GM12872 (cell line): ENCODE data around the gene SWT1.

Source experiments
- TF ChIP-seq, protein P1 (sequence below): IDR thresholded peaks from 3 replicates; pipeline ENCODE4 v1.5.1; 2011; ENCODE audit warnings: low read depth, mild to moderate bottlenecking, low read length, moderate library complexity; ENCODE audit not compliant: insufficient read depth

Gene SWT1

DNA sequence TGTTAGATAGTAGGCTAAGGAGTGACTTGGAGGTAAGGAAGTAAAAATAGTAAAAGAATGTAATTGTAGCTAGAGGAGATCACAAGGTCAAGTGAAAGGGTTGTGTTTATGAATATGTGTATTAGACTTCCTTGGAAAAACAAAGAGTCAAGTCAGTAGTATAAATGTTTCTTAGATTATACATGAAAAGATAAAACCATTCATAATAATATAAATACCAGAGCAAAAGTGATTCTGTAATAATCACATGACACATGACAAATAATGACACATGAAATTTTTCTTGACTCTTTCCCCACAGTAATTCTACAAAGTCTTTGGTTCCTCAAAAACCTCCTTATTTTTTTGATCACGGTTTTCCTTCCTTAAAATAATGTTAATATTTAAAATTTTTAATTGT lies 103.6 kb downstream of the SWT1 start:
- TF ChIP-seq, protein P1, sequence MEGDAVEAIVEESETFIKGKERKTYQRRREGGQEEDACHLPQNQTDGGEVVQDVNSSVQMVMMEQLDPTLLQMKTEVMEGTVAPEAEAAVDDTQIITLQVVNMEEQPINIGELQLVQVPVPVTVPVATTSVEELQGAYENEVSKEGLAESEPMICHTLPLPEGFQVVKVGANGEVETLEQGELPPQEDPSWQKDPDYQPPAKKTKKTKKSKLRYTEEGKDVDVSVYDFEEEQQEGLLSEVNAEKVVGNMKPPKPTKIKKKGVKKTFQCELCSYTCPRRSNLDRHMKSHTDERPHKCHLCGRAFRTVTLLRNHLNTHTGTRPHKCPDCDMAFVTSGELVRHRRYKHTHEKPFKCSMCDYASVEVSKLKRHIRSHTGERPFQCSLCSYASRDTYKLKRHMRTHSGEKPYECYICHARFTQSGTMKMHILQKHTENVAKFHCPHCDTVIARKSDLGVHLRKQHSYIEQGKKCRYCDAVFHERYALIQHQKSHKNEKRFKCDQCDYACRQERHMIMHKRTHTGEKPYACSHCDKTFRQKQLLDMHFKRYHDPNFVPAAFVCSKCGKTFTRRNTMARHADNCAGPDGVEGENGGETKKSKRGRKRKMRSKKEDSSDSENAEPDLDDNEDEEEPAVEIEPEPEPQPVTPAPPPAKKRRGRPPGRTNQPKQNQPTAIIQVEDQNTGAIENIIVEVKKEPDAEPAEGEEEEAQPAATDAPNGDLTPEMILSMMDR = no peak

- TF ChIP-seq, protein P1 = no peak
These were observed 105.2 kb downstream of the SWT1 start for GRCh38 chr1:185262151-185262550.

DNA sequence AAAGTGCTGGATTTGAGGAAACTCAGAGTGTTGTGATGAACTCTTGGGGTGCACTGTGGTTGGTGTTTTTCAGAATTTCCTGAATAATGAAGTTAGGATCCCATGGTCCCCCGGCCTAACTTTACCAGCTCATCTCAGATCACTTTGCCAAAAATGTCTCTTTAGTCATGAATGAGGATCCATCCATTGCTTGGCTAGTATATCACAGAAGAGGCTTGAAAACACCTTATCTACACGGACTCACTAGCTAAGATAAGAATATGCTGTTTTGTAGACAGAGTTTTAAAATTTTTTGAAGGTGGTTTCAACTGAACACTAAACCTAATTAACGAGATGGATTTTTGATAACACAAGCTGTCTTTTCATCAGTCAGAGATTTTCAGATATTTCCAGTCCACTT lies 106.3 kb downstream of the SWT1 start:
- TF ChIP-seq, protein P1 = no peak

- TF ChIP-seq, protein P1 = no peak
These were observed 106.8 kb downstream of the SWT1 start for GRCh38 chr1:185263780-185264179.

- TF ChIP-seq, protein P1 = no peak
These were observed 108.3 kb downstream of the SWT1 start for GRCh38 chr1:185265314-185265713.

DNA sequence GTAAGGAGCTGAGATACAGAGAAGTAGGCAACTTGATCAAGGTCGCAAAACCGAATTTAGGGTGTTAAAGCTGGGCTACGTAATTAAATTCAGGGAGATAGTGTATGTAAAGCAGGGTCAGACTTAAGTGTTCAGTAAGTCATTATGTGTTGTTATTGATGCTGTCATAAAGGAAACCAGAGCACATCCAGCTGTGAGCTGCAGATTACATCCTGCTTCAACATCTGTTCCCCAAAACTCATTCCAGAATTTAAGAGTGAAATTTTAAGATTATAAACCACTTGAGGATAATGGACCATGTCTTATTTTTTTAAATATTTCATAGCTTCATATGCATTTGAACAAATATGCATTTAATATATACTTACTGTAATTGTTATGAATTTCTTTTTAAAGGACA lies 110.3 kb downstream of the SWT1 start:
- TF ChIP-seq, protein P1 = no peak

DNA sequence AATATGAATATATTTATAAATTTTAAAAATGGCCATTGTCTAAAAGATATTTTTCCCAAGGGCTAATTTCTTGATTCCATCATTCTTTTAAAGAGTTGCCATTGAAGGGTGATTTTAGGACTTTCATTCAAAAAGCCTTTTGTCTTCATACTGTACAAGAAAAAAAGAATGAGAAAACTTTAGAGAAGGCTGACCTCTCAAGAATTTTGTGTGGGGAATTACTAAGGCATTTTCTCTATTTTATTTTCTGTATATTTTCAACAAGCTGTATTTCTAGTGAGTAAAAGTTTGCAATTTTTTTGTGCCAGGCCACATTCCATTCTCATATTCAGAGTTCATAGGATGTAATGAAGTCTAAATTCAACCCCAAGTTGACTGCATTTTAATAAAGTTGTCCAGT lies 110.7 kb downstream of the SWT1 start:
- TF ChIP-seq, protein P1 = no peak

DNA sequence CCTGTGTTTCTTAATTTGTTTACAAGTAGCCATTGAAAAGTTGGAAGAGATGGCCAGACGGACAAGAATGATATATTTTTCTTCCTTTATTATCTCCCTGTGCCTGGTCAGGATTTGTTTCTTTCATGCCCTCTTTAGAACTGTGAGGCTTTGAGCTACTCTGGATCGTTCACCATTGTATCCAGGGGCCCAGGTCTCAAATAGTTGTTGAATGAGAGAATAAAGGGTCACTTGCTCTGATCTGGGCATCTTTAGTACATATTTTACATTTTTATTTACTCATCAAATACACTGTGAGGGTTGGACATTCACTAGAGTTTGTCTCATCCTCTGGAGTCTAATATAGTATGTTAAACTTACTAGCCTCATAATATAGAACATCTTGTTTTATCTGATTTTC lies 111.4 kb downstream of the SWT1 start:
- TF ChIP-seq, protein P1 = no peak
